ENCODE data around the gene ATXN2L. TPM values are rescaled to one million over a fixed set of nuclear protein-coding genes. Genes with fewer than 3 reads are reported as not detected.

The ATXN2L gene
- total RNA-seq, 1 experiment from 2014 or later: 309 TPM

GRCh38 chr16:28846933-28847273 lies 24.1 kb downstream of the ATXN2L start:
- Mint-ChIP-seq H3K4me1 (peaks cover 8 to 17% of the 10 kb centered on the region in 2 experiments), H3K27me3 (ENCODE audit: low read depth) (no peaks in the 10 kb centered on the region; the same call in 1 of the 2 replicates), H3K9me3 (no peaks in the 10 kb centered on the region), H3K36me3 (ENCODE audit: insufficient read depth in 1 of 3, low read depth in 3 of 3) (peaks cover 32 to 41% (median 34%) of the 10 kb centered on the region in 3 experiments; a peak in 6 of 7 replicates), H3K4me3 (peak overlapping the region; percentile 96 to 99), H3K27ac (peak overlapping the region; percentile 89 to 93 (median 90); a peak in 5 of 7 replicates)
- H2BK15ac ChIP-seq (ENCODE audit: low read depth, low read length): no peak overlapping the region
- no peak overlapping the region for H3T11ph ChIP-seq (ENCODE audit: low read length)
- H3K9me3 ChIP-seq (ENCODE audit: control insufficient read depth, low read depth, low read length): no peaks in the 10 kb centered on the region
- H3K4ac ChIP-seq (ENCODE audit: low read depth, low read length): no peak overlapping the region
- H4K91ac ChIP-seq (ENCODE audit: insufficient read length, low read depth, low read length): no peak overlapping the region
- no CpG with 5 or more reads among the region's 5 CpGs for WGBS (ENCODE audit: extremely low coverage, insufficient read length, low lambda C conversion rate)
- 0 out of 2 replicates have a peak overlapping the region, but pooled peaks have one; percentile 15 for H3K14ac ChIP-seq (ENCODE audit: insufficient read depth, low read length)
- H3K27me3 ChIP-seq (ENCODE audit: insufficient read depth, low read length): no peaks in the 10 kb centered on the region
- H2BK12ac ChIP-seq (ENCODE audit: insufficient read length, low read depth, low read length): no peak overlapping the region
- H3K4me2 ChIP-seq (ENCODE audit: insufficient read depth, insufficient read length, low read length): peak overlapping the region; percentile 74
- peaks cover 5% of the 10 kb centered on the region for H3K23me2 ChIP-seq (ENCODE audit: insufficient read length, low read depth, low read length, poor library complexity, severe bottlenecking)
- no peak overlapping the region for H4K8ac ChIP-seq (replicated peaks; ENCODE audit: insufficient read length, low read depth, low read length)
- H2AFZ ChIP-seq (ENCODE audit: low read length): no peak overlapping the region
- DNase-seq: no peak
- peak overlapping the region; percentile 55 for H3K9ac ChIP-seq (ENCODE audit: extremely low read depth, insufficient read length, low read length)
- H2AK5ac ChIP-seq (ENCODE audit: insufficient read length, low read length): no peak overlapping the region
- H3K56ac ChIP-seq (ENCODE audit: insufficient read length, low read depth, low read length): no peak overlapping the region
- no peak overlapping the region for H2BK5ac ChIP-seq (ENCODE audit: insufficient read length, low read length)
- no peaks in the 10 kb centered on the region for H3K79me1 ChIP-seq (ENCODE audit: insufficient read depth, low read depth, low read length, poor library complexity, severe bottlenecking)
- H3K4me1 ChIP-seq (ENCODE audit: insufficient read depth, low read length): no peaks in the 10 kb centered on the region
- no peaks in the 10 kb centered on the region for H4K20me1 ChIP-seq (ENCODE audit: control insufficient read depth, insufficient read depth, insufficient read length)
- H4K5ac ChIP-seq (ENCODE audit: insufficient read length, low read depth, low read length): no peak overlapping the region
- H3K27ac ChIP-seq (ENCODE audit: insufficient read length, low read depth, low read length): no peak overlapping the region
- H2BK120ac ChIP-seq (ENCODE audit: low read depth, low read length, poor library complexity, severe bottlenecking): no peak overlapping the region
- H3K18ac ChIP-seq (ENCODE audit: insufficient read length, low read depth, low read length): no peak overlapping the region
- H3K23ac ChIP-seq (ENCODE audit: insufficient read length, low read depth, low read length): no peak overlapping the region
- H3K79me2 ChIP-seq (ENCODE audit: insufficient read depth, low read length): no peaks in the 10 kb centered on the region; the same call in 1 of the 2 replicates
- H2BK20ac ChIP-seq (ENCODE audit: low read depth, low read length, poor library complexity, severe bottlenecking): no peak overlapping the region
- TF ChIP-seq CTCF (conservative IDR thresholded peaks at IDR 0.05): no peak

All from H9 (cell line).